Astrocyte of the cerebellum (primary cell): ENCODE measurements around the gene KCNK16.

Experiments
- DNase-seq: peaks from one replicate; pipeline ENCODE4 v3.0.0-alpha.2; 2011; ENCODE audit warnings: low read depth
- H3K4me3 ChIP-seq: 2 replicates; pipeline ENCODE4 v1.5.1; 2011; ENCODE audit warnings: mild to moderate bottlenecking, low read depth, low read length, moderate library complexity
- CTCF ChIP-seq: IDR thresholded peaks from 2 replicates; pipeline ENCODE4 v1.5.1; 2012; ENCODE audit warnings: low read length, low read depth, moderate library complexity, mild to moderate bottlenecking; ENCODE audit errors: missing control alignments
- in situ Hi-C: cut with HindIII; loops from 2 replicates; pipeline ENCODE4 v1.10.0; 2017; ENCODE audit warnings: low sequenced_read_pairs

KCNK16 gene

GRCh38 chr6:39303425-39304153 is 18.9 kb downstream of the KCNK16 start:
- no peak for TF ChIP-seq CTCF
- no peak for DNase-seq
- no peak overlapping the region for H3K4me3 ChIP-seq
- in situ Hi-C loops: no loop called here

GRCh38 chr6:39302669-39303424 is 19.7 kb downstream of the KCNK16 start:
- DNase-seq: peak; percentile 19
- in situ Hi-C loops: no loop called here
- H3K4me3 ChIP-seq: no peak overlapping the region
- TF ChIP-seq CTCF: peak; percentile 77

DNA sequence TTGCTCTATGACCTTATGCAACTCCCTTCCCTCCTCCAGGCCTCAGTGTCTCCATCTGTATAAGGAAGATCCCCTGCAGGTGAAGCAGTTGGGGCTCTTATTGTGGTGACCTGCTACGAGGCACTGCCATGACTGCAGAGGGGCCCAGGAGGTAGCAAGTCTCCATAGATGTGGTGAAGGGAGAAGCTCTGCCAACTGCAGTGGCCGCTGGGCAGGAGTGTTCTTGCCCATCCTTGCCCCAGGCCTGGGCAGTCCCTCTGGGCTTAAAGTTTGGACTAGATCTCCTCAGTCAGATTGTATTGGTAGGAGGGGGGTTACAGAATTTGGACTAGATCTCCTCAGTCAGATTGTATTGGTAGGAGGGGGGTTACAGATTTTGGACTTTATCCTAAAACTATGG is 20.5 kb downstream of the KCNK16 start:
- in situ Hi-C loops: no loop called here
- TF ChIP-seq CTCF: no peak
- DNase-seq: no peak
- H3K4me3 ChIP-seq: no peak overlapping the region

DNA sequence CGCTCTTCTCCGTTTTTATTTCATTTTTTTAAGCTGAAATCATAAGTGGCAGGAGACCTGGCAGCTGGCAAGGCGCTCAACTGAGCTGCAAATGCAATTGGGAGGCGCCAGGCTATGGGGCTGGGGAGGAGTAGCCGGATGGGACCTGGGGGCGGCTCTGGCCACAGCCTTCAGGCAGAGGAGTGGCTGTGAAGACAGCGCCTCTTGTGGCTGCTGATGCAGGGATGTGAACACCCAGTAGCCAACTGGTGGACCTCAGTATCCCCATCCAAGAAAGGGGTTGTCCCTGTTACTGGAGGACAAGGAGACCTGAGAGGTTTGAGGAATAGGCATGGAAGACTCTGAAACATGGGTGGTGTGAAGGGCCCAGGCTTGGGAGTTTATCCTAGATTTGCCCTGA is 20.9 kb downstream of the KCNK16 start:
- no peak for DNase-seq
- no peak overlapping the region for H3K4me3 ChIP-seq
- in situ Hi-C loops: no loop called here
- TF ChIP-seq CTCF: peak; percentile 28

GRCh38 chr6:39300739-39301138 is 21.8 kb downstream of the KCNK16 start:
- in situ Hi-C loops: no loop called here
- no peak for DNase-seq
- no peak for TF ChIP-seq CTCF
- no peak overlapping the region for H3K4me3 ChIP-seq

DNA sequence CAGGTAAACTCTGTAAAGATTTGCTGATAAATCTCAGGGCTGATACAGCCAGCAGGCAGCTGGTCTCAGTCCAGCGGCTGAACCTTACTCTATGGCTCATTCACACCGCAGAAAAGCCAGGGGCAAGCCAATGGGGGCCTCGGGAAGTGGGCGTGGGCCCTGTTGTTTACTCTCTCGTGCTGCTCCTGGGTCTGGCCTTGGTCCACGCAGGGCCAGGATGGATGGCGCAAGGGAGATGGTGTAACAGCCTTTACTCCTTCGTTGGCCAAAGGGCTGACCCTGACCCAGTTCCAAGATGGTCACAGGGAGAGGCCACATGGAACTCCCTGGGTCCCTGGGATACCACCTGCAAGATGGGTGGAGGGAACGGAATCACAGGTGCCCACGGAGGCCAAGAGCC is 24.4 kb downstream of the KCNK16 start:
- DNase-seq: no peak
- H3K4me3 ChIP-seq: no peak overlapping the region
- no peak for TF ChIP-seq CTCF
- in situ Hi-C loops: no loop called here
